IPS-15b (cell line): ENCODE results near the gene ARID5A.

Experiments
- H3K27me3 ChIP-seq: one replicate; pipeline ENCODE4 v1.6.1; 2013; ENCODE audit warnings: low read length; ENCODE audit not compliant: control insufficient read depth, insufficient read depth
- H3K36me3 ChIP-seq: one replicate; pipeline ENCODE4 v1.6.1; 2013; ENCODE audit warnings: low read length; ENCODE audit not compliant: control insufficient read depth, insufficient read depth
- H3K4me1 ChIP-seq: one replicate; pipeline ENCODE4 v1.6.1; 2013; ENCODE audit warnings: mild to moderate bottlenecking, low read length; ENCODE audit not compliant: control insufficient read depth, insufficient read depth
- H3K4me3 ChIP-seq: one replicate; pipeline ENCODE4 v1.5.1; 2013; ENCODE audit warnings: low read depth, low read length
- H3K9ac ChIP-seq: one replicate; pipeline ENCODE4 v1.6.1; 2013; ENCODE audit warnings: low read depth, mild to moderate bottlenecking, low read length
- H3K9me3 ChIP-seq: one replicate; pipeline ENCODE4 v1.6.1; 2013; ENCODE audit warnings: mild to moderate bottlenecking, low read length; ENCODE audit not compliant: control insufficient read depth, insufficient read depth

Gene ARID5A

GRCh38 chr2:96580771-96581170, 44.2 kb downstream of the ARID5A start:
- no peak overlapping the region for H3K9ac ChIP-seq
- no peaks in the 10 kb centered on the region for H3K9me3 ChIP-seq
- no peaks in the 10 kb centered on the region for H3K36me3 ChIP-seq
- H3K4me1 ChIP-seq = no peaks in the 10 kb centered on the region
- no peaks in the 10 kb centered on the region for H3K27me3 ChIP-seq
- H3K4me3 ChIP-seq = no peak overlapping the region

GRCh38 chr2:96584017-96584416, 47.5 kb downstream of the ARID5A start:
- no peaks in the 10 kb centered on the region for H3K4me1 ChIP-seq
- no peaks in the 10 kb centered on the region for H3K36me3 ChIP-seq
- H3K27me3 ChIP-seq = no peaks in the 10 kb centered on the region
- no peaks in the 10 kb centered on the region for H3K9me3 ChIP-seq
- no peak overlapping the region for H3K9ac ChIP-seq
- no peak overlapping the region for H3K4me3 ChIP-seq

GRCh38 chr2:96587843-96588242, 51.3 kb downstream of the ARID5A start:
- no peak overlapping the region for H3K9ac ChIP-seq
- no peaks in the 10 kb centered on the region for H3K9me3 ChIP-seq
- no peak overlapping the region for H3K4me3 ChIP-seq
- no peaks in the 10 kb centered on the region for H3K27me3 ChIP-seq
- no peaks in the 10 kb centered on the region for H3K36me3 ChIP-seq
- H3K4me1 ChIP-seq = no peaks in the 10 kb centered on the region

GRCh38 chr2:96591054-96591453, 54.5 kb downstream of the ARID5A start:
- H3K4me3 ChIP-seq = no peak overlapping the region
- H3K36me3 ChIP-seq = peaks cover 19% of the 10 kb centered on the region
- no peaks in the 10 kb centered on the region for H3K27me3 ChIP-seq
- H3K9ac ChIP-seq = no peak overlapping the region
- H3K9me3 ChIP-seq = no peaks in the 10 kb centered on the region
- H3K4me1 ChIP-seq = no peaks in the 10 kb centered on the region

- Histone ChIP-seq H3K9me3 (no peaks in the 10 kb centered on the region), H3K4me3 (no peak overlapping the region), H3K4me1 (no peaks in the 10 kb centered on the region), H3K36me3 (peaks cover 19% of the 10 kb centered on the region), H3K27me3 (no peaks in the 10 kb centered on the region), H3K9ac (no peak overlapping the region)
Measured at GRCh38 chr2:96591494-96591893, 54.9 kb downstream of the ARID5A start.

- H3K4me1 ChIP-seq = no peaks in the 10 kb centered on the region
- peaks cover 25% of the 10 kb centered on the region for H3K36me3 ChIP-seq
- H3K27me3 ChIP-seq = no peaks in the 10 kb centered on the region
- H3K9ac ChIP-seq = no peak overlapping the region
- no peaks in the 10 kb centered on the region for H3K9me3 ChIP-seq
- no peak overlapping the region for H3K4me3 ChIP-seq
Measured at GRCh38 chr2:96594282-96594681, 57.7 kb downstream of the ARID5A start.

GRCh38 chr2:96594691-96595152, 58.2 kb downstream of the ARID5A start:
- no peak overlapping the region for H3K4me3 ChIP-seq
- H3K9me3 ChIP-seq = no peaks in the 10 kb centered on the region
- peaks cover 25% of the 10 kb centered on the region for H3K36me3 ChIP-seq
- no peaks in the 10 kb centered on the region for H3K4me1 ChIP-seq
- no peaks in the 10 kb centered on the region for H3K27me3 ChIP-seq
- no peak overlapping the region for H3K9ac ChIP-seq

- Histone ChIP-seq H3K9me3 (no peaks in the 10 kb centered on the region), H3K4me3 (no peak overlapping the region), H3K27me3 (no peaks in the 10 kb centered on the region), H3K9ac (no peak overlapping the region), H3K36me3 (peaks cover 34% of the 10 kb centered on the region), H3K4me1 (no peaks in the 10 kb centered on the region)
Measured at GRCh38 chr2:96596596-96596995, 60.0 kb downstream of the ARID5A start.

- Histone ChIP-seq H3K27me3 (no peaks in the 10 kb centered on the region), H3K36me3 (peaks cover 38% of the 10 kb centered on the region), H3K9ac (no peak overlapping the region), H3K9me3 (no peaks in the 10 kb centered on the region), H3K4me1 (no peaks in the 10 kb centered on the region), H3K4me3 (no peak overlapping the region)
Measured at GRCh38 chr2:96599941-96600340, 63.4 kb downstream of the ARID5A start.

GRCh38 chr2:96601382-96602292, 65.1 kb downstream of the ARID5A start:
- Histone ChIP-seq H3K9me3 (no peaks in the 10 kb centered on the region), H3K4me3 (no peak overlapping the region), H3K9ac (no peak overlapping the region), H3K4me1 (no peaks in the 10 kb centered on the region), H3K36me3 (peaks cover 46% of the 10 kb centered on the region), H3K27me3 (no peaks in the 10 kb centered on the region)
